ENCODE results near the gene ZNF341. TPM values are rescaled to one million over a fixed set of nuclear protein-coding genes. Genes with fewer than 3 reads are reported as not detected.
A peak's percentile ranks its signal among the peaks of the same experiment; 100 is the strongest.

The ZNF341 gene
- total and polyA plus RNA-seq, 9 of the 15 experiments (the other 6 are each of a cell fraction or from before 2014, with no cell fraction given), result 0.08 to 2.6 (median 1.0) TPM

- TF ChIP-seq ZNF253 (CRISPR knock-in tag; conservative IDR thresholded peaks at IDR 0.05) (no peak), RBFOX2 (IDR thresholded peaks at IDR 0.05; ENCODE audit: low read depth, low read length) (peak; percentile 69), CBX8 (IDR thresholded peaks at IDR 0.05; ENCODE audit: borderline replicate concordance, extremely low read depth, low read depth, low read length, poor library complexity, severe bottlenecking) (no peak), MEIS2 (IDR thresholded peaks at IDR 0.05; ENCODE audit: partially characterized antibody) (no peak), ZNF24 (IDR thresholded peaks at IDR 0.05) (peak; percentile 69), SLC30A9 (CRISPR knock-in tag; IDR thresholded peaks at IDR 0.05) (no peak), ILK (tag; IDR thresholded peaks at IDR 0.05; ENCODE audit: borderline replicate concordance, low read depth) (no peak), UBTF (IDR thresholded peaks at IDR 0.05; ENCODE audit: borderline replicate concordance in 1 of 2, low read depth in 2 of 2, low read length in 2 of 2) (no peak), ZNF584 (CRISPR knock-in tag; IDR thresholded peaks at IDR 0.05; ENCODE audit: low read depth) (no peak), THRAP3 (IDR thresholded peaks at IDR 0.05; ENCODE audit: borderline replicate concordance) (no peak), PTBP1 (IDR thresholded peaks at IDR 0.05; ENCODE audit: low read depth, low read length) (no peak), MEF2A (IDR thresholded peaks at IDR 0.05; ENCODE audit: control insufficient read depth, low read depth, low read length) (no peak), CTCF (IDR thresholded peaks at IDR 0.05 in 2 of 3, conservative IDR thresholded peaks at IDR 0.05 in 1 of 3; ENCODE audit: insufficient read depth in 2 of 3, low read depth in 1 of 3, low read length in 3 of 3) (peak; percentile 23 to 43 (median 38); a peak in 3 of 6 replicates), POU5F1 (IDR thresholded peaks at IDR 0.05; ENCODE audit: borderline replicate concordance, low read depth, low read length, partially characterized antibody) (no peak), RAD21 (CRISPR knock-in tag; conservative IDR thresholded peaks at IDR 0.05 in 1 of 2, IDR thresholded peaks at IDR 0.05 in 1 of 2) (peak in 1 of 2 experiments; percentile 14; a peak in 1 of 4 replicates), CHAMP1 (IDR thresholded peaks at IDR 0.05) (no peak), MYNN (IDR thresholded peaks at IDR 0.05) (no peak), MYNN (CRISPR knock-in tag; IDR thresholded peaks at IDR 0.05) (no peak)
These were observed 45.5 kb upstream of the ZNF341 start, which contains the start of gene E2F1 (continued) for GRCh38 chr20:33686100-33686983.

All from K562 (cell line).